ENCODE data around the gene MBNL1.
"Not testable (repeated sequence)": the region's sequence is repeated elsewhere in the genome, so short reads cannot be mapped to it uniquely, and the experiment has no call there.

Gene MBNL1

DNA sequence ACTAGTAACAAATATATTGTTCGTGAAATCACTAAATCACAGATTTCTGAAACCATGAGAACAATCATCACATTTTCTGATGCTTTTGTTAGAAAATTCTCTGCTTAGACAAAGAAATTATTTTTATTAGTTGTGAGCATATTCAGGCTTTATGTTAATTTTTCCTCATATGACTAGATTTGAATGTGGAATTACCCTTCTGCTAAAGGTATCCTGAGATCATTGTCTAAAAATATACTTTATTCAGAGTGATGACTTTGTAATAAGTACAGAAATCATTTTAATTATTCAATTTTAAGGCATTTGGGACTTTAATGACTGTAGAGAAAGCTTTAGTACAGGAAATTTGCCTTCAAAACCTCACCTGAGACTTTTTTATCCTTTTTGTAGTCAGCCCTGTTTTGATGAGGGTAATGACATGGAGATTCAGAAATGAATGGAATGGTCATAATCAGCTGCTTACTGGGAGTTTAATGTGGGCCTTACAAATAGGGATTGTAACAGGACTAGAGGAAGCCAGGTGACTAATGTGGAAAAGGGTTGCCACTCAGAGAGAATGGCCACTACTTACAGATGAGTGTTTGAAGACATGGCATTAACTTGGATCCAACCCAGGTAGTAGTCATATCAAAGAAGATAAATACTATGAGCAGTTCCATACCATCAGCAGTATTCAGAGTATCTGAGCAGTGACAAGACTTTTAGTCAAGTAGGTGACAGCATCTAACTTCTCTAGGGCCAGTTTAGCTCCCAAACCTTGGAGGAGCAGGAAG is 148.3 kb downstream of the MBNL1 start:
- no peak for DNase-seq

DNA sequence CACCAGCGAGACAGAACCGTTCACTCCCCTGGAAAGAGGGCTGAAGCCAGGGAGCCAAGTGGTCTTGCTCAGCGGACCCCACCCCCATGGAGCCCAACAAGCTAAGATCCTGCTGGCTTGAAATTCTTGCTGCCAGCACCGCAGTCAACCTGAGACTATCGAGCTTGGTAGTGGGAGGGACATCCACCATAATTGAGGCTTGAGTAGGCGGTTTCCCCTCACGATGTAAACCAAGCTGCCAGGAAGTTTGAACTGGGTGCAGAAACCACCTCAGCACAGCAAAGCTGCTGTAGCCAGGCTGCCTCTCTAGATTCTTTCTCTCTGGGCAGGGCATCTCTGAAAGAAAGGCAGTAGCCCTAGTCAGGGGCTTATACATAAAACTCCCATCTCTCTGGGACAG is 151.0 kb downstream of the MBNL1 start:
- DNase-seq: no peak

DNA sequence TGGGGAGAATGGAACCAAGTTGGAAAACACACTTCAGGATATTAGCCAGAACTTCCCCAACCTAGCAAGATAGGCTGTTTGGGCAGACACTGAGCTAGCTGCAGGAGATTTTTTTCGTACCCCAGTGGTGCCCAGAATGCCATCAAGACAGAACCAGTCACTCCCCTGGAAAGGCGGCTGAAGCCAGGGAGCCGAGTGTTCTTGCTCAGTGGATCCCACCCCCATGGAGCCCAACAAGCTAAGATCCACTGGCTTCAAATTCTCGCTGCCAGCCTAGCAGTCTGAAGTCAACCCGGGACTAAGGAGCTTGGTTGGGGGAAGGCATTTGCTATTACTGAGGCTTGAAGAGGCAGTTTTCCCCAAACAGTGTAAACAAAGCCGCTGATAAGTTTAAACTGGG is 152.4 kb downstream of the MBNL1 start:
- DNase-seq: no peak

DNA sequence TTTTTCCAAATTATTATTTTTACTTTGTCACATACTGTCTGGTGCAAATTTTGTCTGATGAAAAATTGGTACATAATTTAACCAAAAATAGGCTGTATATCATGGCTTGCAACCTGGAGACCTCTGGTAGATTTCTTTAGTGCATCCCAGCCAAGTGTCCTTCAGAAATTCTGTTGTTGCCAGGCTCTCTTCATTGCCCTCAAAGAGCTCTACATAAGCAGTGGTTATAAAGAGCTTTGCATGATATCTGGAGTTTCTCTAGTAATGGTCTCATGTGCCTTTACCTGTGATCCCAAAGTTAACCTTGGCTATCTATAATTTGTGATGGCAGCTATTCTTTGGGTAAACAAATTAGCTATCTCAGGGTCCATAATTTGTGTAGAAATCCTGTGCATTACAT is 157.7 kb downstream of the MBNL1 start:
- no peak for DNase-seq

DNA sequence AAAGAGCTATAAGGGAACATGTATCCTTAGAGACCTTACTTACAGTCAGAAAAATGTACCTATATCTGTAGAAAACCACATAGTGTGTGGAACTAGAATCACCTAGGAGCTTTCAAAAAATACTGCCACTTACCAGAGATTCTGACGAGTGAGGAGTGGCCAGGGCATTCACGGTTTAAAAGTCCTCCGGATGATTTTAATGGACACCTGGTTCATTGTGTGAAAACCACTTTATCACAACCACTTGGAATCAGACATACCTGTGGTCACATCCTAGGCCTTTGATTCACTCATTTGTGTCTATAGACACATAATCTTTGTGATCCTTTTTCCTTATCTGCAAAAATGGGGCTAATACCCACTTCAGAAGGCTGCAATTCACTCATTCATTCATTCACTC is 159.8 kb downstream of the MBNL1 start:
- no peak for DNase-seq

DNA sequence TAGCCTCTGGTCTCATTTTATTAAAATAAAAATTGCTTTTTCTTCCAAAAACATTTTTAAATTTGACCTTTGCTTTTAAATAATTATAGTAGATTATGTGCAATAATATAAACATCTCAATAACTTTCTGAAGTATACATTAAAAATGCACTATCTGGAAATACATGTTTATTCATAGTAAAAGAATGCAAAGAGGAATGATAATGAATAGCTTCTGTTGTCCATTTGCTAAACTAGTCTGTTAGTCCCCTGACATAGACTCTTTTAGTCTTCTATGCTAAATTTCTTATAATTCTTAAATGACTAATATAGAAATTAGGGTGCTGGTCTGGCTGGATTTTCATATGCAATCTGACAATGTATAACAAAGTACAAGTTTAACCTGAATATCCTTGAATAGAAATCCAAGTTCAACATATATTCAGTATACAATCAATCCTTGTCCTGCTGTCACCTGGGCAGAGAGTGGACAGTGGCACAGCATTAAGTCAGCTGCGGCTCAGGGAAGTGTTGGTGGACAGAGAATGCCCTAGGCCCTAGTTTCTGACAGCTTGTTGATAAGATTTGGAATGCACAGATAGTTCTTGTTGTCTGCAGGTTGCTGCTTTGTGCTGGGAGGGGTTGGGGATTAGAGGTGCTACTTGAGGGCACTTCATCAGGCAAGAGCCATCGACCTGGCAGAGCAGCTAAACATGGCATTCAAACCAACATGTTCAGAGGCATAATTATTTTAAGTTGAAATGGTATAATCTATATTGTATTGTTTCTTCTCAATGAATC is 161.7 kb downstream of the MBNL1 start:
- no peak for DNase-seq

DNA sequence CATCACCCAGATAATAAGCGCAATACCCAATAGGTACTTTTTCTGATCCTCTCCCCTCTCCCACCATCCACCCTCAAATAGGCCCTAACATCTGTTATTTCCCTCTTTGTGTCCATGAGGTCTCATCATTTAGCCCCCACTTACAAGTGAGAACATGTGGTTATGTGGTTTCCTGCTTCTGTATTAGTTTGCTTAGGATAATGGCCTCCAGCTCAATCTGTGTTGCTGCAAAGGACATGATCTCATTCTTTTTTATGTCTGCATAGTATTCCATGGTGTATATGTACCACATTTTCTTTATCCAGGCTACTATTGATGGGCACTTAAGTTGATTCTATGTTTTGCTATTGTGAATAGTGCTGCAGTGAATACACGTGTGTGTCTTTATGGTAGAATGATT is 165.4 kb downstream of the MBNL1 start:
- no peak for DNase-seq

DNA sequence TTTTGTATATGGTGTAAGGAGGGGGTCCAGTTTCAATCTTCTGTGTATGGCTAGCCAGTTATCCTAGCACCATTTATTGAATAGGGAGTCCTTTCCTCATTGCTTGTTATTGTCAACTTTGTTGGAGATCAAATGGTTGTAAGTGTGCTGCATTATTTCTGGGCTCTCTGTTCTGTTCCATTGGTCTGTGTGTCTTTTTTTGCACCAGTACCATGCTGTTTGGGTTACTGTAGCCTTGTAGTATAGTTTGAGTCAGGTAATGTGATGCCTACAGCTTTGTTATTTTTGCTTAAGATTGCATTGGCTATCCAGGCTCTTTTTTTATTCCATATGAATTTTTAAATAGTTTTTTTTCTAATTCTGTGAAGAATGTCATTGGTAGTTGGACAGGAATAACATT is 166.5 kb downstream of the MBNL1 start:
- not testable (repeated sequence) for DNase-seq

DNA sequence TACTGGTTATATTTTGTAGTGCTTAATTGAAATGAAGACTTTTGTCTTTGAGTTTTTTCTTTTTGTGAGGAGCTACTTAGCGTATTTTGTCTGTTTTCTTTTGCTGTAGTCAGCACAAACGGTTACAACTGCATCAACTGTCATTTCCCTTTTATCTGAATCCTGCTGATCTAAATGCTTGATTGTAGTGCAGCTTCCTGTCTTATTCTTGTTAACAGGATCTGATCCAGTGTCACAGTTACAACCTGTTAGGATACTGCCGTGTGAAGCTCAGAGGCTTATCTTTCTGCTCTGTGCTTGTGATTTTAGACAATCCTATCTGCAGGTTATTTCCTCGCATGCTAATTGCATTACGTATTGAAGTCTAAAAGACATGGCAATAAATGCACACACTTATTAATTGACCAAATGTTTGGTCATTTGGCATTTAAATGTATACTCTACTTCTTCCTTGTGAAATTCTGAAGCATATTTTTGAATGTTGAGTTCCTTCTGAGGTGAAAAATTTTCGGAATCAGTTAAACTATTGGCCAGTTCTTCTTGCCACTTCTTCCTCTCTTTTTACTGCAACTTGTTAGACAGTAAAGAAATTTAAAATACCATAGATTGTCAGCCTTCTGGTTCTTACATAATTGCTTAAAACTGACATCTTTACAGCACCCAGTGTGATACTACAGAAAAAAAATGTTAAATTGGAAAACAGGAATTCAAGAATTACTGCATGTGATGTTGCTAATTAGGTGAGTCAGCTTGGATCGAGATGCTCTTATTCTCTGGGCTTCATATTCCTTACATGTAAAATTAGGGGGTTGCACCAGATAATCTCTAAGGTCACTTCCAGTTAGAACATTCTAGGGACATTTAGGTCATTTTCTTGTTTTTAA is 168.2 kb downstream of the MBNL1 start:
- no peak for DNase-seq

DNA sequence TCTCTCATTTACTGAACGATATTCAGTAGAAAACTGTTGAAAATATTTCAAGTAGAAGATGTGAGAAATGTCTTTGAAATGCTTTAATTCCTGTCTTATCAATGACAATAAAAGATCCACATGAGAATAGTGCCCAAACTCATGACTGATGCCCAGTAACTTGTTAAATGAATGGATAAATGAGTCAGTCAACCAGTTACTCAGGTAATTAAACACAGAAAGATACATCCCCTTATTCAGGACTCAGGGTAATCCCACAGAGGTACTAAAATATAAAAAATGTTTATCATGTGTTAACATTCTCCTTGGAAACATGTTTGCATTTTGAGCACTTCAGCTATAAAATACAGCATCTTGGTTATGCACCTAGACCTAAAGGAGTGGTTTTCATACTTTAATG is 169.5 kb downstream of the MBNL1 start:
- DNase-seq: no peak

DNA sequence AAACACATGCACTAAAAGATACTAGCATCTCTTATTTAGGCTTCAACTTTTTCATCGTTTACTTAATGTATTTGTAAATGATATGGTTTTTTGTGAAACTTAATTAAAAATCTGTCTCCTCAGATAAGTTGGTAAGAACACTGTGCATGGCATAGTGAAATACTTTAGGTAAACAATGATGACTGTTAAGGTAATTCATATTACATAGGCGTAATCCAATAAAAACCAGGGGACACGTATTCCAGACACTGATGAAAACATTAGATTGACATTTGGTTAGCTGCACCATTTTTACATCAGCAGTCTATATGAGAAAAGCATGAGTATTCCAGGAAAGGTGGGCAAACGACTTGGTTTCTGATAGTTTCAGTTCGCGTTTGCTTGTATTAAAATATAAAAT is 170.0 kb downstream of the MBNL1 start:
- DNase-seq: no peak

DNA sequence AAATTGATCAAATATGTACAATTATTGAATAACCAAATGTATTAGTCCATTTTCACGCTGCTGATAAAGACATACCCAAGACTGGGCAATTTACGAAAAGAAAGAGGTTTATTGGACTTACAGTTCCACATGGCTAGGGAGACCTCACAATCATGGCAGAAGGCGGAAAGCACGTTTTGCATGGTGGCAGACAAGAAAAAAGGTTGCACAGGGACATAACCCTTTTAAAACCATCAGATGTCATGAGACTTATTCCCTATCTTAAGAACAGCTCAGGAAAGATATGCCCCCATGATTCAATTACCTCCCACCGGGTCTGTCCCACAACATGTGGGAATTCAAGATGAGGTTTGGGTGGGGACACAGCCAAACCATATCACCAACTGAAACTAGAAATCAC is 171.5 kb downstream of the MBNL1 start:
- not testable (repeated sequence) for DNase-seq

DNA sequence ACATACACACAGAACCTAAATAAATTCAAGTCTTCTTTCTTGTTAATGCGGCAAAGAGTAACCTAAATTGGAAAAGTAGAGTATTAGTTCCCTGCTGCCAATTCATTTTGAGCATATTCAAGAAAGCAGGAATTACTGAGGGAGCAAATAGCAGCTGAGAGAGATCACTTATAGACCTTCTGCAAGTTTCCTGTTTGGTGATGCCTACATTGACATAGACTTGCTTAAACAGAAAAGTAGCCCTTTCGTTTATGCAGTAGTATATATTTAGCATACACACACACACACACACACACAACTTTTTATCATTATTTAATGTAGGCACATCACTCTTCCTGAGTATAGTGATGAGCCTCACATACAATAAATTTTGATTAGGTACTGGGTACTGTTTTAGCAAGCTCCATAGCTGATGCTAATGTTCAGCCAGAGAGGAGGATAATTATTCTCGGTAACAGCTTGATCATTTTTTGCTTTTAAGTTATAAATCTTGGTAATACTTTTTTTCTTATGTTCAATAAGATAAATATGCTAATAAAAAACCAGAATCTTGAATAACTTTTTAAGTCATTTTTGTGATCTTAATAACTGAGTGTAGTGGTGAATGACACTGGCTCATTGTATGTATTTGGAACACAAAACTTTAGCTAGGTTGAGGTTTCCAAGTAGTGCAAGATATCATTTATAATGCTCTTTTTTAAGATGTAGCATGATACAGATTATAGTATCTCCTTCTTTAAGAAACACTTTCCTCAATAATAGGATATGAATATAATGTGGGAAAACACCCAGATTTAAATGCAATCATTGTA is 174.7 kb downstream of the MBNL1 start:
- no peak for DNase-seq

DNA sequence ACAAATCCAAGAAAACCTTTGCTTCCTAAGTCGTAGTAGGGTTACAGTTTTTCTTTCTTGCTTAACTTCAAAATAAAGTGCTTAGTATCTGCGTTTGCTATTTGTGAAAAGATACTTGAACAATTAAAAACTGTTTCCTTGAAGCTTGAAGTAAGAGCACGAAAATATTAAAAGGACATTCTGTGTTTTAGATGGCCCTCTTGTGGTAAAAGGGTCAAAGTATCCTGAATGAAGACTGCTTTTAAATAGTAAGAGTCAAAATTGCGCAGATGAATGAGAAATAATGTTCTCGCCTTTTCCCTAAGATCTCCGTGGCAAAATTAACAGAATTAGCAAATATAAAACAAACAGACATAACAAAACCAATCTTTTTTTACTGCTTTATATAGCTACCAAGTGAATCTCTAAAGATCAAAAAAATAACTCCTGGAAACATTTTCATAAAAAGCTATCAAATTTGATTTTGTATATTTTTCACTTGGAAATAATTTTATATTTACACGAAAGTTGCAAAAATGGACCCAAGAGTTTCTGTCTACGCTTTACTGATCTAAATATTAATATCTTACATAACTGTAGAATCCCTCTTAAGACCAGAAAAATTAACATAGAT is 175.4 kb downstream of the MBNL1 start:
- DNase-seq: no peak

DNA sequence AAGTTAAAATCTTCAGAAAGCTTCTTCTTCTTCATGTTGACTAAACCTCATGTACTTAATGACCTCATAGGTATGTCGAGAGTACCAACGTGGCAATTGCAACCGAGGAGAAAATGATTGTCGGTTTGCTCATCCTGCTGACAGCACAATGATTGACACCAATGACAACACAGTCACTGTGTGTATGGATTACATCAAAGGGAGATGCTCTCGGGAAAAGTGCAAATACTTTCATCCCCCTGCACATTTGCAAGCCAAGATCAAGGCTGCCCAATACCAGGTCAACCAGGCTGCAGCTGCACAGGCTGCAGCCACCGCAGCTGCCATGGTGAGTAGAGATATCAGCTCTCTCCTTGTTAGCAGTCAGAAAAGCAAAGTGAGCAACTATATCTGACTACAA is 176.5 kb downstream of the MBNL1 start:
- DNase-seq: no peak

DNA sequence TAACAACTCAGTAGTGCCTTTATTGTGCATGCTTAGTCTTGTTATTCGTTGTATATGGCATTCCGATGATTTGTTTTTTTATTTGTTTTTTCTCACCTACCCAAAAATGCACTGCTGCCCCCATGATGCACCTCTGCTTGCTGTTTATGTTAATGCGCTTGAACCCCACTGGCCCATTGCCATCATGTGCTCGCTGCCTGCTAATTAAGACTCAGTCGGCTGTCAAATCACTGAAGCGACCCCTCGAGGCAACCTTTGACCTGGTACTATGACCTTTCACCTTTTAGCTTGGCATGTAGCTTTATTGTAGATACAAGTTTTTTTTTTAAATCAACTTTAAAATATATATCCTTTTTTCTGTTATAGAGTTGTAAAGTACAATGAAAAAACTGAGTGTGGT is 177.8 kb downstream of the MBNL1 start:
- DNase-seq: no peak

DNA sequence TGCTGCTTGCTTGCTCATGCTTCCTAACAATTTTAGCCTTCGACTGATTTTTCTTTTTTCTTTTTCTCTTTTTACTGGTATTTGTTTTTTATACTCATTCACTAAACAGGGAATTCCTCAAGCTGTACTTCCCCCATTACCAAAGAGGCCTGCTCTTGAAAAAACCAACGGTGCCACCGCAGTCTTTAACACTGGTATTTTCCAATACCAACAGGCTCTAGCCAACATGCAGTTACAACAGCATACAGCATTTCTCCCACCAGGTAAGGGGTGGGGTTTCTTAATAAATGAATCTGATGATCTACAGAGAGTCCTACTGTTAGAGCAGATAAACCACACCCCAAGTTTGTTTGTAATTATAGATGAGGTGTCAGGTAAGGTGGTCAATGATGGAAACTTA is 178.8 kb downstream of the MBNL1 start:
- DNase-seq: no peak

DNA sequence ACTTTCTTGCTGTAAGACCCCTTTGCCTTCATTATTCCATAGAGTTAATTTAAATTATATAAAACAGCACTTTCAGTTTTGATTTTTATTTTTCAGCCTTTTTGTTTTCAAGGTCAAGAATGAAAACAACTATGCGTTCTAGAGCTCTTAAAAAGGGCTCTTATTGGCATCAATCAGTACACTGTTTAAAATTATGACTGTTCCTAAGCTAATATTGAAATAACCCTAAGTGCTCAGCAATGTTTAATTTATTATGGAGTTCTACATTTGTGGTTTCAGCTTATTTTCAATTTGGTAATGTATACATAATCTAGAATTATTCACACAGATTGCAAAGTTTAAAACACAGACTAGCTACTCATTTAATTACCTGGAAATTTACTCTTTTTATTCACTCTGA is 179.4 kb downstream of the MBNL1 start:
- DNase-seq: no peak

DNA sequence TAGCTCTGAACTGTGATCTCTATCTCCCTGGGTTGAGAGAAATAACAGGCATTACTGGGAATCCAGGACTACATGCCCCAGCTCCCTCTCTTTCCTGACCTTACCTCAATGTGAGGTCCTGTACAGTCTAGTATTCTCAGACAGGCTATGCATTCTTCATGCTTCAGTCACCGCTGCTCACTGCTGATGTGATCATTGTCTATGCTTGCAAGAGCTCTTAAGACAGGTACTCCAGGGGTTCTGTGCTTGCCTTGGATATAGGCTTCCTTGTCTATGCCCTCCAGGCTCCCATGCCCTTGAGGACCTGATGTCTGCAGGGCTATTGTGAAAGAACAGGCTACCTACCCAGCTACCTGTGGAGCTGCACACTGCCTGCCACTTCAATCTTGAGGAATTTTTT is 183.6 kb downstream of the MBNL1 start:
- no peak for DNase-seq

DNA sequence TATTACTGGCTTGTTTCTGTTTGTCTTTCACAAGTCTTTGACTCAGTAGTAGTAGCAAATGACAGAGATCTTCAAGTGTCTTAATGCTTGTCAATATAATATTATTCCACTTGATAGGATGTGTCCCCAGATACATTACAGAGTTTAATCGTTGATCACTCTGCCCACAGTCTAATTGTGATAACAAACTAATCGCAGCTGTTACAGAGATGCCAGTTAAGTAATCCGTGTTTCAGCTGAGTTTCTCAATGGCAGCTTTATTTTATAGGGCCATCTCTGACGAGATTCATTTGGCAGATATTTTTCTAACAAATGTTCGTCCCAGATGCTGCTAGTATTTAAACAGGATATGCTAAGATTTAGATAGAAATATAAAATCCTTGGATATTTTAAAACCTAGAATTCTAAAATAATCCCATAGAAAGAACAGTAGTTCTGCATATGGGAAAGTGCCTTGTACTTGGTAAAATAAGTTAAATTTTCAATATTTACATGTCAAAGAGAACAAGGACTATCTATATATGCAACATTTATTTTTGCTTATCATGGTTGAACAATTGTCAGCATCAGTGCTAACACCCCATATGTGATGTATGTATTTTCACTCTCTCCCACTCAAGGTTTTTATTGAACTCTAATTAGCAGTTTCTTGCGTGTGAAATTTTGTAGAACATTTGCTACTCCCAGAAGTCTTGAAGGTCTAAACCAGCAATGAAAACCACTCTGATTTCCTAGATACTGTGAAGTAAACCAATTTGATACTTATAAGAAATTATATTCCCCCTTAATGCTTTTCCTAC is 185.5 kb downstream of the MBNL1 start:
- no peak for DNase-seq

DNA sequence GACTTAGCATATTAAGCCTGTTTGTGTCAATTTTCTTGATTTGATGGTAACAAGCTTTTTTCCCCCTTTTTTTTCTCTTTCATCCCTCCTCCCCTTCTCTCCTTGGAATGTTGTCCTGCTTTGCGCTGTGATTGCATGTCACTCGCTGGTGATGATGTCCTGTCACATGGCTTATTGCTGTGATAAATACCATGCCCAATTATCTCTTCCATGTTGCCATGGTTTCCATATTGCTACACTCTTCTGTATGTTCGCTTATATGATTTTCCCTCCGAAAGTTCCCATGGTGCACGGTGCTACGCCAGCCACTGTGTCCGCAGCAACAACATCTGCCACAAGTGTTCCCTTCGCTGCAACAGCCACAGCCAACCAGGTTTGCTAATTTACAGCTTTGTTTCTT is 187.3 kb downstream of the MBNL1 start:
- no peak for DNase-seq
